Fibroblast of villous mesenchyme (primary cell): ENCODE results near the gene NELFCD. TPM values are rescaled to one million over a fixed set of nuclear protein-coding genes. Genes with fewer than 3 reads are reported as not detected.

Experiments used
- DNase-seq: peaks from one replicate; pipeline ENCODE4 v3.0.0-alpha.2; 2010; ENCODE audit warnings: low read depth
- H3K4me3 ChIP-seq: 2 replicates; pipeline ENCODE4 v1.5.1; 2011; ENCODE audit warnings: low read depth, mild to moderate bottlenecking, low read length
- CTCF ChIP-seq: IDR thresholded peaks from 2 replicates; pipeline ENCODE4 v1.5.1; 2012; ENCODE audit warnings: low read depth, mild to moderate bottlenecking, low read length; ENCODE audit not compliant: insufficient read depth
- total RNA-seq: library from RNA; depleted of rRNA; stranded (reverse); fragments of >200 nt; gene quantifications from 2 replicates; pipeline ENCODE4 v1.2.3, GENCODE V29; 2012

The NELFCD gene
- total RNA-seq, 1 donor, result 38.9 TPM

- DNase-seq, result no peak
- TF ChIP-seq CTCF, result no peak
- no peak overlapping the region for H3K4me3 ChIP-seq
These were observed 20.0 kb downstream of the NELFCD start for GRCh38 chr20:59001068-59001448.

DNA sequence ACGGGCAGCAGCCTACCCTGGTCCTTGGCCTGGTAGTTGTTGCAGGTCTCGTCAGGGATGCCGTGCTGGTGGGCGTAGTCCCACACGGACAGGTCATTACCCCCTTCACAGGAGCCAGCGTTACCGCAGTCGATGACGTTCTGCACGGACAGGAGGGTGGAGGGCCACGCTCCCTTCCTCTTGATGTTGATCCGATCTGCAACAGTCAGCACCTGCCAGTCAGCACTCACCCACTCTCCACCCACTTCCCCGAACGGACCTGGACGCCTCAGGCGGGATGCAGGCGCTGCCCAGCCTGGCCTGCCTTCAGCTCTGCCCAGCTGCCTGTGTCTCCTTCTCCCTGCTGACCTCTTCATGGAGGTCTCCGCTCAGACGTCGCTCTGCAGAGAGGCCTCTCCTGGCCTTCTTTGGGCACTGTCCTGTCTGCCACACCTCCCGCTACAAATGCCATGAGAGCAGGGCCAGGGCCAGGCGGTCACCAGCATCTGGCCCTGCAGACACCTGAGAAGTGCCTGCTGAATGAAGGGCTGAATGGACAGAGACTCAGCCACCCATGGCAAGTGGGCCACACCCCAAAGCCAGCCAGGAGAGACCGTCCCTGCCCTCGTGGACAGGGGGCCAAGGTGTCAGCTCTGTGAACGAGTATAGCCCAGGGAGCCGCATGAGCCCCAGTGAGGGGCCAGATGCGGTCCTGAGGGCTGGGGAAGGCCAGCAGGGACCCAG, 20.6 kb downstream of the NELFCD start:
- no peak for DNase-seq
- TF ChIP-seq CTCF, result no peak
- H3K4me3 ChIP-seq, result no peak overlapping the region

GRCh38 chr20:59002388-59002787, 21.3 kb downstream of the NELFCD start:
- no peak overlapping the region for H3K4me3 ChIP-seq
- no peak for TF ChIP-seq CTCF
- no peak for DNase-seq

GRCh38 chr20:59002874-59003399, 21.9 kb downstream of the NELFCD start:
- no peak for TF ChIP-seq CTCF
- DNase-seq, result no peak
- no peak overlapping the region for H3K4me3 ChIP-seq

DNA sequence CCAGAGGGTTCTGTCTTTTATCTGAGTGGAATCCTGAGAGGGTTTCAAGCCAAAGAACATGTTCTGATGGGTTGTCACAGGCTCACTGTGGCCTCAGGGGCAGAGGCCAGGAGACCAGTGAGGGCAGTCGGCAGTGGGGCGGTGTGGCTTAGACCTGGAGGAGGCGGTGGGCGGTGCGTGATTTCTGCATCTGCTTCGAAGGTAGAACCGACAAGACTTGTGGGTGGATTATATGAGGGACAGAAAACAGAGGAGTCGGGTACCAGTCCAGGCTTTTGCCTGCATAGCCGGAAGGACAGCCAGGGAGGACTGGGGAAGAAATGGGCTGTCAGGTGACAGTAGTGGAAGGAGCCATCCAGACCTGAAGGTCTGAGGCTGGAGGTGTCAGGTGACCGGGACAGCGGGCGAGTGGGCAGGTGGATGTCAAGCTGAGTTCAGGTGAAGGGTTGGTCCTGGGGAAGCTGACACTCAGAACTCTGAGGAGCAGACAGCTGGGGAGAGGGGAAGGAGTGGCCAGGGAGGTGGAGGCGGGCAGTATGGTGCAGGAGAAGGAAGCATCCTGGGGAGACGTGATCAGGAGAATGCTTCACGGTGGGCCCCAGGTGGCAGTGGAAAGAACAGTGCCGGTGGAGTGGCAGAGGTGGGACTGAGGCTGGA, 22.9 kb downstream of the NELFCD start:
- no peak overlapping the region for H3K4me3 ChIP-seq
- DNase-seq, result no peak
- TF ChIP-seq CTCF, result no peak

DNA sequence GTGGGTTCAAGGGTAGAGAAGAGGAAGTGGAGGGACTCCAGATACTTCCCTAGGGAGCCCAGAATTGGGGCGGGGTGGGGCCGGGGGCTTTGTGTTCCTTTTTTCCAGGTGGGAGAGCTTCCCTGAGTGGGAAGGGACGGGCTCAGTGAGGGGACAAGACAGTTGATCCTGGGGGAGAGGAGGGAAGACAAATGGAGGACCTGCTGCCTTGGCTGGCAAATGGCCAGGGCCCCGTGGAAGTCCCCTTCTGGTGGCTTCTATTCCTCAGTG, 23.4 kb downstream of the NELFCD start:
- no peak overlapping the region for H3K4me3 ChIP-seq
- no peak for DNase-seq
- no peak for TF ChIP-seq CTCF
